ENCODE measurements around the gene FGF19. TPM values are rescaled to one million over a fixed set of nuclear protein-coding genes. Genes with fewer than 3 reads are reported as not detected.

FGF19 gene
- not detected for total RNA-seq
- polyA plus RNA-seq: not detected
- total RNA-seq: not detected

- no peak within 1 kb of the TSS for H3K4me3 ChIP-seq (ENCODE audit: low read length)
- Mint-ChIP-seq H3K36me3 (no peaks in the 10 kb centered on the region), H3K9me3 (peaks cover 0 to 2% (median 0%) of the 10 kb centered on the region in 11 donors), H3K27me3 (peaks cover 36 to 66% (median 54%) of the 10 kb centered on the region in 5 donors), H3K4me1 (peaks cover 0 to 19% (median 13%) of the 10 kb centered on the region in 7 donors), H3K4me3 (peak within 1 kb of the TSS in 6 of 10 donors; percentile 19 to 76 (median 54)), H3K27ac (no peak within 1 kb of the TSS)
- ChIA-PET POLR2A (no interaction called here), CTCF (no interaction called here)
- no peaks in the 10 kb centered on the region for H3K9me3 ChIP-seq (ENCODE audit: control insufficient read depth in 2 of 3, low read length in 3 of 3)
- H3K27me3 ChIP-seq (ENCODE audit: control insufficient read depth in 2 of 2, insufficient read depth in 2 of 2, low read length in 2 of 2): peaks cover 0 to 10% of the 10 kb centered on the region in 2 donors
- no peaks in the 10 kb centered on the region for H3K4me1 ChIP-seq (ENCODE audit: control insufficient read depth in 2 of 2, insufficient read depth in 2 of 2, low read length in 2 of 2)
- H3K27ac ChIP-seq (ENCODE audit: low read depth, low read length): no peak within 1 kb of the TSS
- no peak for ATAC-seq
- intact Hi-C loops (cut with micrococcal nuclease): loop anchor here in 1 of 2 donors (10.0 kb wide), 1 partner anchor 121 kb away; no protein-coding TSS in a partner anchor
- H3K36me3 ChIP-seq (ENCODE audit: control insufficient read depth in 2 of 3, insufficient read depth in 3 of 3, low read length in 3 of 3): no peaks in the 10 kb centered on the region
- DNase-seq: no peak
Observed at GRCh38 chr11:69703768-69704507, at the start of gene FGF19. TSS of gene FGF19 (minus strand) at chr11:69704022. CDS start at chr11:69703876, 146 bp downstream.

- intact Hi-C loops (cut with micrococcal nuclease): no loop called here
Observed at GRCh38 chr11:69752890-69753289, 49.1 kb upstream of the FGF19 start.

GRCh38 chr11:69750875-69751597, 47.2 kb upstream of the FGF19 start:
- Mint-ChIP-seq H3K36me3 (no peaks in the 10 kb centered on the region), H3K27ac (no peak overlapping the region), H3K27me3 (peaks cover 0 to 19% (median 10%) of the 10 kb centered on the region in 5 donors), H3K4me1 (no peaks in the 10 kb centered on the region), H3K9me3 (peaks cover 0 to 4% (median 0%) of the 10 kb centered on the region in 11 donors), H3K4me3 (no peak overlapping the region)
- intact Hi-C loops (cut with micrococcal nuclease): no loop called here
- Histone ChIP-seq H3K4me1 (ENCODE audit: control insufficient read depth in 2 of 2, insufficient read depth in 2 of 2, low read length in 2 of 2) (no peaks in the 10 kb centered on the region), H3K27me3 (ENCODE audit: control insufficient read depth in 2 of 2, insufficient read depth in 2 of 2, low read length in 2 of 2) (peaks cover 0 to 1% of the 10 kb centered on the region in 2 donors), H3K9me3 (ENCODE audit: control insufficient read depth in 2 of 3, low read length in 3 of 3) (no peaks in the 10 kb centered on the region), H3K27ac (ENCODE audit: low read depth, low read length) (no peak overlapping the region), H3K4me3 (ENCODE audit: low read length) (no peak overlapping the region), H3K36me3 (ENCODE audit: control insufficient read depth in 2 of 3, insufficient read depth in 3 of 3, low read length in 3 of 3) (no peaks in the 10 kb centered on the region)
- no peak for ATAC-seq
- ChIA-PET CTCF (no interaction called here), POLR2A (no interaction called here)
- no peak for DNase-seq

More at GRCh38 chr11:69752890-69753289, 49.1 kb upstream of the FGF19 start:
- Histone ChIP-seq H3K4me3 (ENCODE audit: low read length) (no peak overlapping the region), H3K36me3 (ENCODE audit: control insufficient read depth in 2 of 3, insufficient read depth in 3 of 3, low read length in 3 of 3) (no peaks in the 10 kb centered on the region), H3K4me1 (ENCODE audit: control insufficient read depth in 2 of 2, insufficient read depth in 2 of 2, low read length in 2 of 2) (no peaks in the 10 kb centered on the region), H3K9me3 (ENCODE audit: control insufficient read depth in 2 of 3, low read length in 3 of 3) (no peaks in the 10 kb centered on the region), H3K27ac (ENCODE audit: low read depth, low read length) (no peak overlapping the region), H3K27me3 (ENCODE audit: control insufficient read depth in 2 of 2, insufficient read depth in 2 of 2, low read length in 2 of 2) (no peaks in the 10 kb centered on the region)
- Mint-ChIP-seq H3K27ac (no peak overlapping the region), H3K4me3 (no peak overlapping the region), H3K9me3 (peaks cover 0 to 12% (median 4%) of the 10 kb centered on the region in 11 donors), H3K4me1 (no peaks in the 10 kb centered on the region), H3K27me3 (peaks cover 0 to 18% (median 13%) of the 10 kb centered on the region in 5 donors), H3K36me3 (no peaks in the 10 kb centered on the region)
- DNase-seq (no peak), ATAC-seq (no peak)
- POLR2A ChIA-PET: no interaction called here
- CTCF ChIA-PET: no interaction called here

- Histone ChIP-seq H3K9me3 (ENCODE audit: control insufficient read depth in 2 of 3, low read length in 3 of 3) (no peaks in the 10 kb centered on the region), H3K4me3 (ENCODE audit: low read length) (no peak overlapping the region), H3K27ac (ENCODE audit: low read depth, low read length) (no peak overlapping the region), H3K4me1 (ENCODE audit: control insufficient read depth in 2 of 2, insufficient read depth in 2 of 2, low read length in 2 of 2) (no peaks in the 10 kb centered on the region), H3K36me3 (ENCODE audit: control insufficient read depth in 2 of 3, insufficient read depth in 3 of 3, low read length in 3 of 3) (no peaks in the 10 kb centered on the region), H3K27me3 (ENCODE audit: control insufficient read depth in 2 of 2, insufficient read depth in 2 of 2, low read length in 2 of 2) (peaks cover 0 to 3% of the 10 kb centered on the region in 2 donors)
- POLR2A ChIA-PET: no interaction called here
- peaks cover 0 to 25% (median 7%) of the 10 kb centered on the region in 5 donors for H3K27me3 Mint-ChIP-seq
- CTCF ChIA-PET: no interaction called here
- intact Hi-C loops (cut with micrococcal nuclease): no loop called here
- no peaks in the 10 kb centered on the region for H3K36me3 Mint-ChIP-seq
- DNase-seq: no peak
- H3K27ac Mint-ChIP-seq: no peak overlapping the region
- no peaks in the 10 kb centered on the region for H3K4me1 Mint-ChIP-seq
- no peak for ATAC-seq
- no peak overlapping the region for H3K4me3 Mint-ChIP-seq
- H3K9me3 Mint-ChIP-seq: no peaks in the 10 kb centered on the region
Observed at GRCh38 chr11:69750108-69750850, 46.5 kb upstream of the FGF19 start.

GRCh38 chr11:69748637-69749036, 44.8 kb upstream of the FGF19 start:
- Mint-ChIP-seq H3K9me3 (no peaks in the 10 kb centered on the region), H3K36me3 (no peaks in the 10 kb centered on the region), H3K27me3 (peaks cover 0 to 29% (median 10%) of the 10 kb centered on the region in 5 donors), H3K4me1 (no peaks in the 10 kb centered on the region), H3K27ac (no peak overlapping the region), H3K4me3 (no peak overlapping the region)
- ChIA-PET POLR2A (no interaction called here), CTCF (no interaction called here)
- DNase-seq (no peak), ATAC-seq (no peak)
- Histone ChIP-seq H3K27me3 (ENCODE audit: control insufficient read depth in 2 of 2, insufficient read depth in 2 of 2, low read length in 2 of 2) (peaks cover 0 to 3% of the 10 kb centered on the region in 2 donors), H3K4me3 (ENCODE audit: low read length) (no peak overlapping the region), H3K36me3 (ENCODE audit: control insufficient read depth in 2 of 3, insufficient read depth in 3 of 3, low read length in 3 of 3) (no peaks in the 10 kb centered on the region), H3K9me3 (ENCODE audit: control insufficient read depth in 2 of 3, low read length in 3 of 3) (no peaks in the 10 kb centered on the region), H3K4me1 (ENCODE audit: control insufficient read depth in 2 of 2, insufficient read depth in 2 of 2, low read length in 2 of 2) (no peaks in the 10 kb centered on the region), H3K27ac (ENCODE audit: low read depth, low read length) (no peak overlapping the region)
- intact Hi-C loops (cut with micrococcal nuclease): no loop called here

GRCh38 chr11:69746752-69747742, 43.2 kb upstream of the FGF19 start:
- Histone ChIP-seq H3K36me3 (ENCODE audit: control insufficient read depth in 2 of 3, insufficient read depth in 3 of 3, low read length in 3 of 3) (no peaks in the 10 kb centered on the region), H3K27me3 (ENCODE audit: control insufficient read depth in 2 of 2, insufficient read depth in 2 of 2, low read length in 2 of 2) (peaks cover 0 to 3% of the 10 kb centered on the region in 2 donors), H3K9me3 (ENCODE audit: control insufficient read depth in 2 of 3, low read length in 3 of 3) (no peaks in the 10 kb centered on the region), H3K27ac (ENCODE audit: low read depth, low read length) (no peak overlapping the region), H3K4me3 (ENCODE audit: low read length) (no peak overlapping the region), H3K4me1 (ENCODE audit: control insufficient read depth in 2 of 2, insufficient read depth in 2 of 2, low read length in 2 of 2) (no peaks in the 10 kb centered on the region)
- Mint-ChIP-seq H3K27ac (no peak overlapping the region), H3K4me1 (no peaks in the 10 kb centered on the region), H3K4me3 (no peak overlapping the region), H3K36me3 (no peaks in the 10 kb centered on the region), H3K27me3 (peaks cover 0 to 37% (median 10%) of the 10 kb centered on the region in 5 donors), H3K9me3 (no peaks in the 10 kb centered on the region)
- intact Hi-C loops (cut with micrococcal nuclease): no loop called here
- ChIA-PET POLR2A (no interaction called here), CTCF (no interaction called here)
- no peak for DNase-seq
- ATAC-seq: no peak

Data from naive thymus-derived CD4-positive, alpha-beta T cell (primary cell).